Measurements from ENCODE around the gene FER.
A peak's percentile ranks its signal among the peaks of the same experiment; 100 is the strongest.
"Not testable (repeated sequence)": the region's sequence is repeated elsewhere in the genome, so short reads cannot be mapped to it uniquely, and the experiment has no call there.

FER gene

GRCh38 chr5:108748401-108749127 lies 867 bp downstream of the FER start:
- DNase-seq, result peak; percentile 94

GRCh38 chr5:108749128-108749861 lies 1.6 kb downstream of the FER start:
- DNase-seq, result no peak

GRCh38 chr5:108753331-108753730 lies 5.6 kb downstream of the FER start:
- no peak for DNase-seq

DNA sequence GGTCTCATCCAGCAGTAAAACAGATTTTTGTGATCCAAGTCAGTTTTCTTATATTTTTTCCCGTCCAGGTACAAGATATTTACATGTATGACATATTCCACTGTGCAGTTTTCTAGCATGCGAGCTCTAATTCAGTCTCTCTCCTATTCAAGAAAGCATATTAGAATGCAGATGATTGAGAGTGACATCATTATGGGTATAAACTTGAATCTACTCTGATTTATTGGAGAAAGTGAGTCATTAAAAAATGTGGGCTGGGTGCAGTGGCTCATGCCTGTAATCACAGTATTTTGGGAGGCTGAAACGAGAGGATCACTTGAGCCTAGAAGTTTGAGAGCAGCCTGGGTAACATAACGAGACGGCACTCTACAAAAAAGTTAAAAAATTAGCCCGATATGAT lies 6.2 kb downstream of the FER start:
- no peak for DNase-seq

DNA sequence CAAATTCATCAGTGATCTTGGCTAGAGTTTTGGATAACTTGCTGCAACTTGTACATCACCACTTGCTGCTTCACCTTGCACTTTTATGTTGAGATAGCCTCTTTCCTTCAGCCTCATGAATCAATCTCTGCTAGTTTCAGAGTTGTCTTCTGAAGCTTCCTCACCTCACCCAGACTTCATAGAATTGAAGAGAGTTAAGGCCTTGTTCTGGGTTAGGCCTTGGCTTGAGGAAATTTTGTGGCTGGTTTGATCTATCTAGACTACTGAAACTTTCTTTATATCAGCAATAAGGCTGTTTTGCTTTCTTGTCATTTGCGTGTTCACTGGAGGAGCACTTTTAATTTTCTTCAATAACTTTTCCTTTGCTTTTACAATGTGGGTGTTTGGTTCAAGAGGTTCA lies 12.8 kb downstream of the FER start:
- DNase-seq, result no peak

- no peak for DNase-seq
Observed at GRCh38 chr5:108762660-108763059, 15.0 kb downstream of the FER start.

- DNase-seq, result no peak
Observed at GRCh38 chr5:108763222-108763916, 15.7 kb downstream of the FER start.

GRCh38 chr5:108765647-108766046 lies 17.9 kb downstream of the FER start:
- DNase-seq, result no peak

DNA sequence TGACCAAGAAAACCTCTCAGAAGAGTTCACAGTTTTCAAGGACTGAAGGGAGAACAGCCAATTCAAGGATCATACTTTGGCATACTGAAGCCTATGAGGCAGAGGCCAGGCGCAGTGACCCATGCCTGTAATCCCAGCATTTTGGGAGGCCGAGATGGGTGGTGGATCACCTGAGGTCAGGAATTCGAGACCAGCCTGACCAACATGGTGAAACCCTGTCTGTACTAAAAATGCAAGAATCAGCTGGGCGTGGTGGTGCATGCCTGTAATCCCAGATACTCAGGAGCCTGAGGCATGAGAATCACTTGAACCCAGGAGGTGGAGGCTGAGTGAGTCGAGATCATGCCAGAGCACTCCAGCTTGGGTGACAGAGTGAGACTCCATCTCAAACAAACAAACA lies 19.2 kb downstream of the FER start:
- not testable (repeated sequence) for DNase-seq

GRCh38 chr5:108769352-108769751 lies 21.7 kb downstream of the FER start:
- DNase-seq, result no peak

DNA sequence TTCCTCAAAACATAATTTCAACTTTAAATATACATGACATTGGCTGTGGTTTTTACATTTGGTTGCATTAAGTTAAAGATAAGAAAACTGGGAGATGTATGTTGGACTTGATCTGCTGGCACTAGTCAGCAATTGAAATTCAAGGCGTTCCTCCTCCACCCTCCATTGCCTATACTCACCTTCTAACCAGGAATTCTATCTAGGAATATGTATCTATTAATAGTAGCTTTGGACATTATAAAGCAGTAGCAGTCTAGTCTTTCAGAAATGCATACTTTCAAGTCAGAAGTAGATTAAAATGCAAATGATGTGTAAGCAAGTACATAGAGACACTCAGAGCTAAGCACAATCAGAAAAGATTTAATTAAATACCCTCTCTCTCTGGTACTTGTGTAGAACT lies 24.9 kb downstream of the FER start:
- DNase-seq, result no peak

- no peak for DNase-seq
Observed at GRCh38 chr5:108773330-108773729, 25.6 kb downstream of the FER start.

DNA sequence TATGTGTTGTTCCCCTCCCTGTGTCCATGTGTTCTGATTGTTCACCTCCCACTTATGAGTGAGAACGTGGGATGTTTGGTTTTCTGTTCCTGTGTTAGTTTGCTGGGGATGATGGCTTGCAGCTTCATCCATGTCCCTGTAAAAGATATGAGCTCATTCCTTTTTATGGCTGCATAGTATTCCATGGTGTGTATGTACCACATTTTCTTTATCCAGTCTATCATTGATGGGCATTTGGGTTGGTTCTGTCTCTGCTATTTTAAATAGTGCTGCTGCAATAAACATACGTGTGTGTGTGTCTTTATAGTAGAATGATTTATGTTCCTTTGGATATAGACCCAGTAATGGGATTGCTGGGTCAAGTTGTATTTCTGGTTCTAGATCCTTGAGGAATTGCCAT lies 26.4 kb downstream of the FER start:
- not testable (repeated sequence) for DNase-seq

- not testable (repeated sequence) for DNase-seq
Observed at GRCh38 chr5:108777582-108777981, 29.9 kb downstream of the FER start.

DNA sequence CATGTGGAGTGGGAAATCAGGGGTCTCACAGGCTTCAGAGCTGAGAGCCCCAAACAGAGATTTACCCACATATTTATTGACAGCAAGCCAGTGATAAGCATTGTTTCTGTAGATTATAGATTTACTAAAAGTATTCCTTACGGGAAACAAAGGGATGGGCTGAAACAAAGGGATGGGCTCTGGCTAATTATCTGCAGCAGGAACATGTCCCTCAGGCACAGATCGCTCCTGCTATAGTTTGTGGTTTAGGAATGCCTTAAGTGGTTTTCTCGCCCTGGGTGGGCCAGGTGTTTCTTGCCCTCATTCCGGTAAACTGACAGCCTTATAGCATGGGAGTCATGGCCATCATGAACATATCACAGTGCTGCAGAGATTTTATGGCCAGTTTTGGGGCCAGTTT lies 36.9 kb downstream of the FER start:
- DNase-seq, result not testable (repeated sequence)

- no peak for DNase-seq
Observed at GRCh38 chr5:108786806-108787483, 39.2 kb downstream of the FER start.

- no peak for DNase-seq
Observed at GRCh38 chr5:108788142-108788541, 40.4 kb downstream of the FER start.

DNA sequence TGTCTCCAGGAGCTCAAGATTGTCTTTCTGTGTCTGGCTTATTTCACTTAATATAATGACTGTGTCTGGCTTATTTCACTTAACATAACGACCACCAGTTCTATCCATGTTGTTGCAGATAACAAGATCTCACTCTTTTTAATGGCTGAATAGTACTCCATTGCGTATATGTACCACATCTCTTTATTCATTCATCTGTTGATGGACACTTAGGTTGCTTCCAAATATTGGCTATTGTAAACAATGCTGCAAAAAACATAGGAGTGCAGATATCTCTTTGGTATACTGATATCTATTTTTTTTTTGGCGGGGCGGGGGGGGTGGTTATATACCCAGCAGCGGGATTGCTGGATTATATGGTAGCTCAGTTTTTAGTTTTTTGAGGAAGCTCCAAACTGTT lies 45.5 kb downstream of the FER start:
- DNase-seq, result no peak

GRCh38 chr5:108794349-108794748 lies 46.7 kb downstream of the FER start:
- not testable (repeated sequence) for DNase-seq

- no peak for DNase-seq
Observed at GRCh38 chr5:108797396-108797795, 49.7 kb downstream of the FER start.

GRCh38 chr5:108797986-108798385 lies 50.3 kb downstream of the FER start:
- no peak for DNase-seq

- DNase-seq, result no peak
Observed at GRCh38 chr5:108798513-108799265, 51.0 kb downstream of the FER start.

- DNase-seq, result no peak
Observed at GRCh38 chr5:108801301-108801700, 53.6 kb downstream of the FER start.

All from stimulated activated CD4-positive, alpha-beta T cell treated with anti-CD3 and anti-CD28 coated beads, Interleukin-12 subunit alpha, Interleukin-12 subunit beta, amount 100 ng/mL, for 4 hours (primary cell).